ENCODE data around the gene VDAC1. TPM values are rescaled to one million over a fixed set of nuclear protein-coding genes. Genes with fewer than 3 reads are reported as not detected.
"Not testable (repeated sequence)": the region's sequence is repeated elsewhere in the genome, so short reads cannot be mapped to it uniquely, and the experiment has no call there.

VDAC1 gene
- polyA plus RNA-seq, 3 donors, result 184 to 202 (median 187) TPM

DNA sequence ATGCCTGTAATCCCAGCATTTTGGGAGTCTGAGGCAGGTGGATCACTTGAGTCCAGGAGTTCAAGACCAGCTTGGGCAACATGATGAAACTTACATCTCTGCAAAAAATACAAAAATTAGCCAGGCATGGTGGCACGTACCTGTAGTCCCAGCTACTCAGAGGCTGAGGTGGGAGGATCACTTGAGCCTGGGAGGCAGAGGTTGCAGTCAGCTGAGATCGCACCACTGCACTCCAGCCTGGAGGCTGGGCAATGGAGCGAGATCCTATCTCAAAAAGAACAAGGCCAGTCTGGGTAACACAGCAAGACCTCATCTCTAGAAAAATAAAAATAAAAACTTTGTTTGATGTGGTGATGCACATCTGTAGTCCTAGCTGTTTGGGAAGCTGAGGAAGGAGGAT is 67.1 kb downstream of the VDAC1 start:
- not testable (repeated sequence) for DNase-seq (ENCODE audit: extremely low read depth in 1 of 11, low read depth in 9 of 11, low spot score in 4 of 11)

DNA sequence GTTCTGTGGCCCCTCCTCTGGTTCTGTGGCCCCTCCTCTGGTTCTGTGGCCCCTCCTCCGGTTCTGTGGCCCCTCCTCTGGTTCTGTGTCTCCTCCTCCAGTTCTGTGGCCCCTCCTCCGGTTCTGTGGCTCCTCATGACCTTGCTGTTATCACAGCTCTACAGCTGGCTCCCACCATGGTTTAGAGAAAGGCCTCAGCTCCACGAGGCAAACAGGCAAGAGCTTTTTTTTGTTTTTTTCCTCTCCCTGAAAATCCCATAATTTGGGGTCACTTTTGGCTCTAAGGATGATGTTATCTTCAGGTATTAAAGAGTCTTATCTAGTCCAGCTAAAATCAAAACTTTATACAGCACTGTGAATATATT is 68.1 kb downstream of the VDAC1 start:
- DNase-seq (ENCODE audit: extremely low read depth in 1 of 11, low read depth in 9 of 11, low spot score in 4 of 11), result no peak

DNA sequence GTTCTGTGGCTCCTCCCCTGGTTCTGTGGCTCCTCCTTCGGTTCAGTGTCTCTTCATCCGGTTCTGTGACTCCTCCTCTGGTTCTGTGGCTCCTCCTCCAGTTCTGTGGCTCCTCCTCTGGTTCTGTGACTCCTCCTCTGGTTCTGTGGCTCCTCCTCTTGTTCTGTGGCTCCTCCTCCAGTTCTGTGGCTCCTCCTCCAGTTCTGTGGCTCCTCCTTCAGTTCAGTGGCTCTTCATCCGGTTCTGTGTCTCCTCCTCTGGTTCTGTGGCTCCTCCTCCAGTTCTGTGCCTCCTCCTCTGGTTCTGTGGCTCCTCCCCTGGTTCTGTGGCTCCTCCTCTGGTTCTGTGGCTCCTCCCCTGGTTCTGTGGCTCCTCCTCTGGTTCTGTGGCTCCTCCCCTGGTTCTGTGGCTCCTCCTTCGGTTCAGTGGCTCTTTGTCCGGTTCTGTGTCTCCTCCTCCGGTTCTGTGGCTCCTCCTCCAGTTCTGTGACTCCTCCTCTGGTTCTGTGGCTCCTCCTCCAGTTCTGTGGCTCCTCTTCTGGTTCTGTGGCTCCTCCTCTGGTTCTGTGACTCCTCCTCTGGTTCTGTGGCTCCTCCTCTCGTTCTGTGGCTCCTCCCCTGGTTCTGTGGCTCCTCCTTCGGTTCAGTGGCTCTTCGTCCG is 68.7 kb downstream of the VDAC1 start:
- DNase-seq (ENCODE audit: extremely low read depth in 1 of 11, low read depth in 9 of 11, low spot score in 4 of 11), result not testable (repeated sequence)

DNA sequence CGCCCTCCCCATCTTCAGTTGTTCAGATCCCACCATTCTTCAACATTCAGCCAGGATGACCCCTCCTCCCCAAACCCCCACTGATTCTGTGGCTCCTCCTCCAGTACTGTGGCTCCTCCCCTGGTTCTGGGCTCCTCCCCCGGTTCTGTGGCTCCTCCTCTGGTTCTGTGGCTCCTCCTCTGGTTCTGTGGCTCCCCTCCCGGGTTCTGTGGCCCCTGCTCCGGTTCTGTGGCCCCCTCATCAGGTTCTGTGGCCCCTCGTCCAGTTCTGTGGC is 69.2 kb downstream of the VDAC1 start:
- no peak for DNase-seq (ENCODE audit: extremely low read depth in 1 of 11, low read depth in 9 of 11, low spot score in 4 of 11)

DNA sequence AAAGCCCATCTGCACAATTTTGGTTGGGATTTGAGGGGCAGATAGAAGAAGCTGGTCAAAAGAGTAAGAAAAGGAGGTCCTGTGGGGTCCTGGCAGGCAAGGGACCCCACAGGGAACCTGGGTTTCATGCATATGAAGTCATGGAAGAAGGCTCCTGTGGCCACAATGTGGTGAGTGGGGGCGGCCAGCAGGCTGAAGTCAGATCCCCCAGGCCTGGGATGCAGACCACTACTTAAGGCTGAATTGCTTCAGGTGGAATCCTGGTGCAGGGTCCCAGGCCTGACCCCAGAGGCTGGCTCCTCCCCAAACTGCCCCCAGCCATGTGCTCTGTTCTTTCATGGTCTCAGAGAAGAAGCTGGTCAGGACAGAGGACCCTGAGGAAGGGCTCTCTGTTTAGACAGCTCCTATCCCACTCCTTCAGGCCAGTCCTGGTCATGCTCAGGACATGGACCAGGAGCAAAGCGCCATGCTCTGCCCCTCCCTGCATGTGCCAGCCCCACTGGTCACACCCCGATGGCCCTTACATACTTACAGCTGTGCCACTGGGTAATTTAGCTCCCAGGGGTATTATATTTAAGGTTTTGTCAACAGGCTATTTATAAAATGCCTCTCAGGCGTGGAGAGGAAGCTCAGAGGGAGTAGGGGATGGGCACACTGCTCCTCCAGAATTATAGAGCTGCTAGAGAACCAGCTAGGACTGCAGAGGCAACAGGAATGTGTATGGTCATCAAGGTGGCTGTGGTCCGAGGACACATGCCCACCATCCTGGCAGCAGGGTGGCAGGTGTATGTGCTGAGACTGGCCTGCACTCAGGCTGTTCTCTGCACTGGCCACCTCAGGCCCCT is 69.7 kb downstream of the VDAC1 start:
- DNase-seq (ENCODE audit: extremely low read depth in 1 of 11, low read depth in 9 of 11, low spot score in 4 of 11), result peak in 1 of 11 donors; percentile 49

DNA sequence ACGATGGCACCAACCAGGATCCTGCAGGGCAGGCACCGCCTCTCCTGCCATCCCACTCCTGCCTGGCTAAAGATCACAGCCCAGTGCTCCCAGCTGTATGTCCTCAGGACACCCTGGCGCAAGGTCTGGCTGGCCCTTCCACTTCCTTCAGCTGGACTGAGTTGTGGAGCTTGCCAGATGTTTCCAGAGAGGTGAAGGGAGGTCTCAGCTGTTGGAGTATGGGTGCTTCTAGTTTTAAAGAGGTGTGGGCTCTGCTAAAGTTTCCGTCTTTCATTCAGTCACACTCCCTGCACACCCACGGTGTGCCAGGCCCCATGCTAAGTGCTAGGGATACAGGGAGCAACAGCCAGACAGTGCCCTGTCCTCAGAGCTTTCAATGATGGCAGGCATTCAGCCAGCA is 70.5 kb downstream of the VDAC1 start:
- DNase-seq (ENCODE audit: extremely low read depth in 1 of 11, low read depth in 9 of 11, low spot score in 4 of 11), result no peak

DNA sequence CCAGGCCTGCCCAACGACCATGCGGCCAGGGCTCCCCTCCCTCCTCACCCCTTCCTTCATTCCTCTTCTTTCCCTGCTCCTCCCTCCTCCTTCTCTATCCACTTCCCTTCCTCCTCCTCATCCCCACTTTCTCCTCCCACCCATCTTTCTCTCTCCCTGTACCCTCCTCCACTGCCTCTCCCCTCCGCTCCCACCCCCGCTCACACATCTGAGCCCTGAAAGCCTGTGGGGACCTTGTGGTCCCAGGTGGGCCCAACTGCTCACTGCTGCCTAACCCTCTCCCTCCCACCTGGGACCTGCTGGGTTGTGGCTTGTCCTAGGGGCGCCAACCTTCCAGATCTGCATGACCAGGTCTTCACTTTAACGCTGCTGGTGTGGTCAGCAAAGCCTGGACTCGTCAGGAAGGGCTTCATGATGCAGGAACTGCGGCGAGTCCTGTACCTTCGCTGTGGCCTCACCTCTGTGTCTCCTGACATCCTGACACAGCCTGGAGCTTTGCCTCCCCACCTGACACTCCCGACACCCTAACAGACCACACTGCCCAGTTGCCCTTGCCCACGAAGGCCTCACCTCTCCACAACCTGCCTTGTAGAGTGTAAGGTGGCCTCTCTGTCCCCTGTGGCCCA is 71.0 kb downstream of the VDAC1 start:
- no peak for DNase-seq (ENCODE audit: extremely low read depth in 1 of 11, low read depth in 9 of 11, low spot score in 4 of 11)

DNA sequence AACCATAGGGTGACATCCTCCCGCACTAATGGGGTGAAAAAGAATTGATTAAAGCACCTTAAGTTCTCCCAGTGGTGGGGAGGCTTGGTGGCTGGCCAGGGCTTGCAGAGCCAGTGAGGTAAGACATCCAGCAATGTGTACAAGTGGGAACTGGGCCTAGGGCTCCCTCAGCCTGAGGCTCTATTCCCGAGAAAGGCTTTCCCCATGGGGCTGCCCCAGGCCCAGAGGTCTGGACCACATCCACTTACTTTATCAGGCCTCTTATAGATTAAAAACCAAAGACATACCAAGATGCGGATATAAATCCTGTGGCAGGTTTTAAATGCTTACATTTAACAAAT is 71.6 kb downstream of the VDAC1 start:
- DNase-seq (ENCODE audit: extremely low read depth in 1 of 11, low read depth in 9 of 11, low spot score in 4 of 11), result no peak

DNA sequence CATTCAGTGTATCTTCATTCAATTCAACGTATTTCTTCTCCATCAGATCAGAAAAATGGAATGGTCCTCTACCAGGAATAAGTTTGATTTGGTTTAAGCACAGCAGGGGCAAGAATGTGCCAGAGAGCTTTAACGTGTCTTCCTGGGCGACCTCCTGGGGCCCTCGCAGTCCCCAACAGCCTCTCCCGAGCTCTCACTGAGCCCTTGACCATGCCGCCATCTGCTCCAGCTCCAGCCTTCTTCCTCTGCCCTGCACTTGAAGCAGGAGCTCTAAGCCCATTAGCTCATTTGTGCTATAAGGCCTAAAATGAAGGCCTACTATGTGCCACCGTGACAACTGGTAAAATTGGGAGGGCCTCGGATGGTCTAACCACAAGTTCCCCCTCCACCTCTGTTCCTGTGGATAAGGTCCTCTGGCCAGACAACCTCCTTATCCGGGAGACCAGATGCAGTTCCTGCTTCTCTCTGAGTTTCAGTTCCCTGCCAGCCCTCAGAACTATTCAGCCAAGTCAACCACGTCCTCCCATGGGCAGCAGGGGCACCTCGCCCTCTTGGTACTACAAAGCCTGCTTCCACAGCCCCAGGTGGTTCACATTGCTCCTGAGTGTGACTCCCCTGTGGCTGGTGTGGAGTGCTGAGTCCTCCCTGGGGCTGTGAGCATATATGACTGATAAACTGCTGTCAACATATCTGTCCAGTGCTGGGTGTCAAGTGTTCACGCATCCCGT is 72.2 kb downstream of the VDAC1 start:
- DNase-seq (ENCODE audit: extremely low read depth in 1 of 11, low read depth in 9 of 11, low spot score in 4 of 11), result no peak

DNA sequence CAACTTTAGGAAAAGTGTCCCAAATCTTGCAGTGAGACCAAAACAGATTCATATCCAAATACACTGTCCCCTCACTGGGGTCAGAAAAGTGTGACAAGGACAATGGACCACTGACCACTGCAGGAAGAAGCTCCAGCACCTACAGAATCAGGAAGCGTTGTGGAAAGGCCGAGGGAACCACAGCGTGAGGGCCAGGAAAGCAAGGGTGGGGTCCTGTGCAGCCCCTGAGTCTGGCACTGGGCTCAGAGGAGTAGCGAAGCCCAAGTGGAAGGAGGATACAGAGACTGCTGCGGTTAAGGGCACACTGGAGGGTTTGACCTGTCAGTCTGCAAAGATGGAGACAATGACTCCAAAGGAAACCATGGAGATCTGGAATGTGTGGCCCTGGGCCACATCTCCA is 73.2 kb downstream of the VDAC1 start:
- DNase-seq (ENCODE audit: extremely low read depth in 1 of 11, low read depth in 9 of 11, low spot score in 4 of 11), result no peak

DNA sequence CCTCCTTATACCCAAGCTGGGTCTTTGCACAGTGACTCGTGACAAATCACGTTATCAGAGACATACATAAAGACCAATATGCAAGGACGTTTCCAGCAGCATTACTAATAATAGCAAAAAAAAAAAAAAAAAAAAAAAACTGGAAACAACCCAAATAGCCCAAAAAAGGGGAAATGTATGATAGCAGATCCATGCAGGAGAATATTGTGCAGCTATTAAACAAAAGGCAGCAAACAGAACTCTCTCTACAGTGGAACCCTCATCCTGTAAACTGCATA is 74.0 kb downstream of the VDAC1 start:
- no peak for DNase-seq (ENCODE audit: extremely low read depth in 1 of 11, low read depth in 9 of 11, low spot score in 4 of 11)

DNA sequence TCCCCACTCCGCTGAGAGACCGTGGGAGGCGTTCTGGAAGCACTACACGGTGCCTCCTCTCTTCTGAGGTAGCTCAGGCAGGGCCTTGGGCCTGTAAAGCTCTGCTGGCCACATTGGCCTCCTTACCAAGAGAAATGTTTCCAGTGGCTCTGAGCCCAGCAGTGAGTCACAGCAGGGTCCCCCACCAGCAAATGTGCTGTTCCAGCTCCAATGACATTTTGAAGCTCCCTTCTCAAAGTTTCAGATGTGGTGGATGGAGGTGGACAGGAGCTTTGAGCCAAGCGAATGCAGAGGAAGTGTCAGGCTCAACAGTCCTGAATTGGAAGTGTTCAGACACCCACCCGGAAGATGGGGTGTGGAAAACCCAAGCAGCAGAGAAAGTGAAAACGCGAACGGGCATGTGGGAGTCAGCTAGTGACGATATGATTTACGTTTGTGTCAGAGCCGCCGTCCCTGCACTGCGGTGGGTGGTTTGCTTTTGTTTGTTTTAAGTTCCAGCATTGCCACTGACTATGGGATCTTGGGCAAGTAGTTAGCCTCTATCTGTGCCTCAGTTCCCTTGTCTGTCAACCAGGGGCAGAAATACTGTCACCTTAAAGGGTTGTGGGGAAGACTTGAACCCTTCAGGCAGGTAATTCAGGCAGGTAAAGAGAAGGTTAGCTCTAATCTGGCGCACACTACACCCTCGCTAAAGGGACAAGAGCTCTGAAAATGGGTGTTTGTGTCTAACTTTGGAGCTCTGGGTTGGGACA is 74.5 kb downstream of the VDAC1 start:
- DNase-seq (ENCODE audit: extremely low read depth in 1 of 11, low read depth in 9 of 11, low spot score in 4 of 11), result no peak

DNA sequence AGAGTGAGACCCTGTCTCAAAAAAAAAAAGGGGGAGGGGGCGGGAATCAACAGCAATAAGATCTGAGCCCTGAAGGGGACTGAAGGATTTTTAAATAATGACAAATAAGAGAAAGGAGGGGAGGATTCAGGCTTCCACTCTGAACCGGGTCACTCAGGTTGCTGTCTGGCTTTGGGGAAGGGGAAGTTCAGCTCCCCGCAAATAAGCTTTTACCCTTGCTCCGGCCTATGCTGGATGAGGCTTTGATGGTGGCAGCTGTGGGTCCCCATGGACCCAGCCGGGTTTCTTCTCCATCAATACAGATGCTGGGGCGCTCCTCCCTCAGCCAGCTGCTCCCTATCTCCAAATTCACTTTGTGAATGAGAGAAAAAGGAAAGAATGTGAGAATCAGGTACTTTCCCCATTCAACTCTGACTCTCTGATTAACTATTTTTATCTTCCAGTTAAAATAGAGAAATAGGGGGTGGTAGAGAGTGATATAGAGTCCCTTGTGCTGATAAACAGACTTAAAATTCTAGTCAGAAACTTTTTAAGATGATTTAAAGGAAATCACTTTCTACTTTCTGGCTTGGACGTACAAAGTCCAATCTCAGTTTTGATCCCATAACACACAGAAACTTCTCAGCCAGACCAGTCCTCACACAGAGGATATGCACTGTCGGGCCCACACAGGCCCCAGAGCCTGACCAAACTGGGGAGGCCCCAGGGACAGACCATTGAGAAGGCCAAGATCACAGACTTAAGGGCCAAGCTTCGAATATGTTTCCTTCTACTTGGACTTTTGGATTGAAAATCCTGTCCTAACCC is 76.0 kb downstream of the VDAC1 start:
- DNase-seq (ENCODE audit: extremely low read depth in 1 of 11, low read depth in 9 of 11, low spot score in 4 of 11), result no peak

DNA sequence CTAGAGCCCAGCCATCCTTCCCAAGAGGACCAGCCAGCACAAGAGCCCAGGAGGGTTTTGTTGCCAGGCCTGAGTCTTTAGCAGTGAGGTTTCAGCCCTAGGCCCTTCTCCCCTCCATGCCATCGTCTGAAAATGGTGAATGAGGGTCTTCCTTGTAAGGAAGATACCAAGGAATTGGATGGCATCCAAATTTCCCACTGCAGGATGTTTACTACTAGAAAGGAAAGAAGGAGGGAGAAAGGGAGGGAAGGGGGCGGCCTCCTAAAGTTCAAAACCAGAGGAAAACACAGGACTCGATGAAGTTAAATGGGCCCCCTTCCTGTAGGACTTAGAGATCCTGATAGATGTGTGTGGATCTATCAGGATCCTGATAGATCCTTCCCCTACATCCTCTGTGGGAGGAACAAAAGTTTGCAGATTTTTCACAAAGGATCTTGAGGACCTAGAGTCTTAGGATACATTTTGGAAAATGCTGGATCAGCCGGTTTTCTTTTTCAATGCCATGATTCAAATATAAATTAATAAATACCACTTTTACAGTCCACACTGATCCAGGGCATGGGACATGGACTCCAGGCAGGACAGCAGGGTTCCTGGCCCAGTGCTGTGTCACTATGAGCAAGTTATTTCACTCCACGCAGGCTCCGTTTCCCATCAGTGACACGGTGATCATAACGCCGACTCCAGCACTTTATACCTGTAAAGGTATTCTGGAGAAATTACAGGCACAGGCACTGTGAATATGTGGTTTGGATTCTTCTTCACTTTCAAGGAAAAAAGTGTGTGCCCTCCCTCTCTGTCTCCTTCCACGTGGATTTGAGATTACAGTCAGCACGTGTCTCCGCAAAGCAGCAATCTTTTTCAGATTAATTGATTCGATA is 77.2 kb downstream of the VDAC1 start:
- peak in 1 of 11 donors; percentile 50 for DNase-seq (ENCODE audit: extremely low read depth in 1 of 11, low read depth in 9 of 11, low spot score in 4 of 11)

DNA sequence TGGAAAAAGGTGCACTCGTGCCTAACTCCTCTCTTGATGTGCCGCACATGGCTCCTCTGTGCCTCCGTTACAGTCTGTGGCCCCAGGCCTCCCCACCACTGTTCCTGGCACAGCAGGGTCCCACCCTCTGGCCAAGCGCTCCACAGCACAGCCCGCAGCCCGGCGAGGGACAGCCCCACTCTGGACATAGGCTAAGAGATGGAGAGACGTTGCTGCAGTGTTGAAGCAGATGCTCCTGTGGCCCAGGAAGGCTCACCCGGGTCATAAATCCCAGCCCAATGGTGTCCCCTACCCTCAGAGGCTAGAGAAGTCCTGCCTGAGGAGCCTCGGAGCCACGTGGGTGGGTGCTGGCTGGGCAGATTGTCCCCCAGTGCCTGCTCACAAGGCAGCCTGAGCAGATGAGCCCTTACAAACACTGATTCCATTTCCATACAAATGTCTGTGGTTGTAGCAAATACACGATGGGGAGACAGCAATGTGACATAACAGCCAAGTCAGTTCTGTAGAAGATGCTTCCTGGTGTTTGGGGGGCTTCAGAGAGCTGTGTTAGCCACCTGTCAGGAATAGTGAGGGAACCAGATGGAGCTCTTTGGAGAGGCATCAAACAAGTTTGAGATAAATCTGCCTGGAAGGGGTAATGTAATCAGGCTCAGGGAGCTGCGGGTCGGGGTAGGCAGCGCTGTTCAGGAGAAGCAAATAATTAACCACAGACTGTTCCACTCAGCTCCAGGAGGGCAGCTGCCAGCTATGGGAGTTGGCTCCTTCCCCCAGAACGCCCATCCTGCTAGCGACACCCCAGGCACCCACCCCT is 78.1 kb downstream of the VDAC1 start:
- peak in 2 of 11 donors; percentile 27 to 54 for DNase-seq (ENCODE audit: extremely low read depth in 1 of 11, low read depth in 9 of 11, low spot score in 4 of 11)

DNA sequence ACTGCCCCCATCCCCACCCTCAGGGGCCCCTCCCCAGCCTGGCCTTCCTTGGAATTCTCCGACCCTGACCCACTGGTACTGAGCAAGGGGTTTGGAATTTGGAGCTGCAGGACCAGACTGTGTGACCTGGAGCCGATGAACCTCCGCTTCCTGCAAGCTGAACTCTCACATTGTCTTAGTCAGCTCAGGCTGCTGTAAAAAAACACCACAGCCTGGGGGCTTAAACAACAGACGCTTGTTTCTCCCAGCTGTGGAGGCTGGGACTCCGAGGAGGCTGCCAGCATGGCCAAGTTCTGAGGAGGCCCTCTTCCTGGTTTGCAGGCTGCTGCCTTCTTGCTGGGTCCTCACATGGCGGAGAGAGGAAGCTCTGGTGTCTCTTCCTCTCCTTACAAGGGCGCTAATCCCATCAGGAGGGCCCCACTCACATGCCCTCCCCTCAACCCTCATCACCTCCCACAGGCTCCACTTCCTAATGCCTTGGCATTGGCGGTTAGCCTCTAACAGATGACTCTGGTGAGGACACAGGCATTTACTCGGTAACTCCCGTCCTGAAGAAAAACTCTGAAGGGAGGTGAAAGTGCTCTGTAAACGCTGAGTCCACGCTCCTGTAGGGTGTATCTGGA is 78.8 kb downstream of the VDAC1 start:
- DNase-seq (ENCODE audit: extremely low read depth in 1 of 11, low read depth in 9 of 11, low spot score in 4 of 11), result no peak

DNA sequence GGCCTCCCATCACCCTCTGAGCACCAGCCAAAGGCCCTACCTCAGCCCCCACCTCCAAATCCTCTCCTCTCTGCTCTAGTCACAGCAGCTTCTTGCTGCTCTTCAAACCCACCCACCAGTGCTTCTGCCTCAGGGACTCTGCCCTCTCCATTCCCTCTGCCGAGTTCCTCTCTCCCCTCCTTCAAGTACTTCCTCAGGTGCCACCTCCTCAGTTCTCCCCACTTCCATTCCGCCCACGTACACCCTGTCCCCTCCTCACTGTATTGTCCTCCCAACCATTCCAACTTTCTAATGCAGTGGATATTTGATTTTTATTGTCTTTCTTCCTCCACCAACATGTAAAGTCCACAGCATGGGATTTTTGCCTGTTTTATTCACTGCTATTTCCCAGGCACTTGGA is 79.5 kb downstream of the VDAC1 start:
- DNase-seq (ENCODE audit: extremely low read depth in 1 of 11, low read depth in 9 of 11, low spot score in 4 of 11), result no peak

All from renal cortex interstitium (tissue), 11 donors.